ENCODE data around the gene FOXJ3. TPM values are rescaled to one million over a fixed set of nuclear protein-coding genes. Genes with fewer than 3 reads are reported as not detected.

The FOXJ3 gene
- total RNA-seq, 4 donors from 2014 or later: 39.4 to 81.0 (median 56.3) TPM

DNA sequence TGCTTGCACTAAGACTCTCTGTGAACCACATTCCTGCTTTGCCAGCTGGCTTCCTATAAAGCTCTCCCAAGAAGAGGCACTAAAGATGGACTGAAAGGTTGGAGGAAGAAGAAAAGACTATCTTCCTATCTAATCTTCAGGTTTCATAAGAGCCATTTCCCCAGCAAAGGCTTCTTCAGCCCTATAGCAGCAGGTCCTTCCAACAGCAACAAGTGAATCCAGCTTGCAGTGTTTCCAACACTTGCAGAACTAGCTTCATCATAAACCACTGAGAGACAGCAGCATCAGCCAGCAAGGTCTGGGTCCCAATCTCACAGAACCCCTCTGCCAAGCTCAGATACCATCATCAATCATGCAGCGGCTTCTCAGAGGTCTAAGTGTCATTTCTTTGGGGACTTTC lies 28.1 kb downstream of the FOXJ3 start:
- intact Hi-C loops (cut with DNase I; ENCODE audit: low total_unique reads) (no loop called here), in situ Hi-C loops (cut with MboI; ENCODE audit: low sequenced_read_pairs in 4 of 4) (no loop called here)
- Histone ChIP-seq H3K4me1 (peaks cover 6 to 15% of the 10 kb centered on the region in 2 donors), H3K36me3 (no peaks in the 10 kb centered on the region), H3K27ac (no peak overlapping the region), H3K9me3 (no peaks in the 10 kb centered on the region), H3K27me3 (no peaks in the 10 kb centered on the region), H3K4me3 (no peak overlapping the region)
- ATAC-seq (no peak), DNase-seq (no peak)
- TF ChIP-seq, protein P1, sequence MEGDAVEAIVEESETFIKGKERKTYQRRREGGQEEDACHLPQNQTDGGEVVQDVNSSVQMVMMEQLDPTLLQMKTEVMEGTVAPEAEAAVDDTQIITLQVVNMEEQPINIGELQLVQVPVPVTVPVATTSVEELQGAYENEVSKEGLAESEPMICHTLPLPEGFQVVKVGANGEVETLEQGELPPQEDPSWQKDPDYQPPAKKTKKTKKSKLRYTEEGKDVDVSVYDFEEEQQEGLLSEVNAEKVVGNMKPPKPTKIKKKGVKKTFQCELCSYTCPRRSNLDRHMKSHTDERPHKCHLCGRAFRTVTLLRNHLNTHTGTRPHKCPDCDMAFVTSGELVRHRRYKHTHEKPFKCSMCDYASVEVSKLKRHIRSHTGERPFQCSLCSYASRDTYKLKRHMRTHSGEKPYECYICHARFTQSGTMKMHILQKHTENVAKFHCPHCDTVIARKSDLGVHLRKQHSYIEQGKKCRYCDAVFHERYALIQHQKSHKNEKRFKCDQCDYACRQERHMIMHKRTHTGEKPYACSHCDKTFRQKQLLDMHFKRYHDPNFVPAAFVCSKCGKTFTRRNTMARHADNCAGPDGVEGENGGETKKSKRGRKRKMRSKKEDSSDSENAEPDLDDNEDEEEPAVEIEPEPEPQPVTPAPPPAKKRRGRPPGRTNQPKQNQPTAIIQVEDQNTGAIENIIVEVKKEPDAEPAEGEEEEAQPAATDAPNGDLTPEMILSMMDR (IDR thresholded peaks at IDR 0.05 in 4 of 5, conservative IDR thresholded peaks at IDR 0.05 in 1 of 5): no peak
- no peak for TF ChIP-seq POLR2A (IDR thresholded peaks at IDR 0.05)

DNA sequence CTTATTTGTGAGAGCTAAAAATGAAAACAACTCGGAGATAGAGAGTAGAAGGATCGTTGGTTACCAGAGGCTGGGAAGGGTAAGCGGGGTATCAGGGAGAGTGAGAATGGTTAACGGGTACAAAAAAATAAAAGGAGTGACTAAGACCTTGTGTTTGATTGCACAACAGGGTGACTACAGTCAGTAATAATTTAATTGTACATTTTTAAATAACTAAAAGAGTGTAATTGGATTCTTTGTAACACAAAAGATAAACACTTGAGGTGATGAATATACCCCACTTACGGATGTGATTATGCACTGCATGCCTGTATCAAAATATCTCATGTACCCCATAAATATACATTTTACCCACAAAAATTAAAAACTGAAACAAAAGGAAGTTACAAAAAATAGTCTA lies 29.4 kb downstream of the FOXJ3 start:
- H3K4me3 ChIP-seq: no peak overlapping the region
- TF ChIP-seq POLR2A (IDR thresholded peaks at IDR 0.05): no peak
- DNase-seq: no peak
- no peak overlapping the region for H3K27ac ChIP-seq
- ATAC-seq: no peak
- H3K9me3 ChIP-seq: no peaks in the 10 kb centered on the region
- H3K4me1 ChIP-seq: peaks cover 0 to 4% of the 10 kb centered on the region in 2 donors
- H3K27me3 ChIP-seq: no peaks in the 10 kb centered on the region
- H3K36me3 ChIP-seq: peaks cover 0 to 11% of the 10 kb centered on the region in 2 donors
- in situ Hi-C loops (cut with MboI; ENCODE audit: low sequenced_read_pairs in 4 of 4) (no loop called here), intact Hi-C loops (cut with DNase I; ENCODE audit: low total_unique reads) (no loop called here)

DNA sequence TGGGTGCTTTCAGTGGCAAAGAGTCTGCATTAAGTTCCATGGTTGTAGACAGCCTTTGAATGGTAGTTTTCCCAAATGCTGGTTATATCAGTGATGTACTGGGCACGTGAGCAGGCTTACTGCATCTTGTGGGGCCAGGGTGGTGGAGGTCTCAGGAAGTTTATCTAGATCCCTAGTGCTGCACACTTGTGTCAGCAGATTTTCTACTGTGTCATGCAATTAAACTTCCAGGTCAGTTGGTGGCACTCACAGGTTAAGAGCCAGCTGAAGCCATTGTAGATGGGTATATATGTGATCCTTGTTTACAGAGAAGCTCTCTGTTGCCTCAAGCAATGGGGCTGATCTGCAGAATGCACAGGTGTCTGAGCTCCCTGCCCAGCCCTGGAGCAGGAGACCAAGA lies 33.0 kb downstream of the FOXJ3 start:
- TF ChIP-seq, protein P1 (IDR thresholded peaks at IDR 0.05 in 4 of 5, conservative IDR thresholded peaks at IDR 0.05 in 1 of 5): no peak
- H3K9me3 ChIP-seq: no peaks in the 10 kb centered on the region
- no peaks in the 10 kb centered on the region for H3K27me3 ChIP-seq
- H3K4me3 ChIP-seq: no peak overlapping the region
- H3K27ac ChIP-seq: no peak overlapping the region
- DNase-seq (no peak), ATAC-seq (no peak)
- intact Hi-C loops (cut with DNase I; ENCODE audit: low total_unique reads): no loop called here
- no peaks in the 10 kb centered on the region for H3K4me1 ChIP-seq
- peaks cover 0 to 11% of the 10 kb centered on the region in 2 donors for H3K36me3 ChIP-seq
- in situ Hi-C loops (cut with MboI; ENCODE audit: low sequenced_read_pairs in 4 of 4): no loop called here

DNA sequence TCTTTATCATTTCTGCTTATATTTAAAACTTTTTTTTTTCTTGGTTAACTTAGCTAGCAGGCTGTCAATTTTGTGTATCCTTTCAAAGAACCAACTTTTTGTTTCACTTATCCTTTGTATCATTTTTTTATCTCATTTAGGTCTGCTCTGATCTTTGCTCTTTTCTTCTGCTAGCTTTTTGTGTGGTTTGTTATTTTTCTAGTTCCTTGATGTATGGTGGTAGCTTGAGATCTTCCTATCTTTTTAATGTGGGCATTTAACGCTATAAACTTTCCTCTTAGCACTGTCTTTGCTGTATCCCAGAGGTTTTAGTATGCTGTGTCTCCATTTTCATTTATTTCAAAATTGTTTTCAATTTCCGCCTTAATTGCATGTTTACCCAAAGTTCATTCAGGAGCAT lies 36.5 kb downstream of the FOXJ3 start:
- H3K4me1 ChIP-seq: no peaks in the 10 kb centered on the region
- no peaks in the 10 kb centered on the region for H3K9me3 ChIP-seq
- ATAC-seq (no peak), DNase-seq (no peak)
- H3K27me3 ChIP-seq: no peaks in the 10 kb centered on the region
- intact Hi-C loops (cut with DNase I; ENCODE audit: low total_unique reads) (no loop called here), in situ Hi-C loops (cut with MboI; ENCODE audit: low sequenced_read_pairs in 4 of 4) (no loop called here)
- no peak for TF ChIP-seq POLR2A (IDR thresholded peaks at IDR 0.05)
- TF ChIP-seq, protein P1 (IDR thresholded peaks at IDR 0.05 in 4 of 5, conservative IDR thresholded peaks at IDR 0.05 in 1 of 5): no peak
- no peak overlapping the region for H3K4me3 ChIP-seq
- H3K27ac ChIP-seq: no peak overlapping the region
- H3K36me3 ChIP-seq: peaks cover 0 to 11% of the 10 kb centered on the region in 2 donors

DNA sequence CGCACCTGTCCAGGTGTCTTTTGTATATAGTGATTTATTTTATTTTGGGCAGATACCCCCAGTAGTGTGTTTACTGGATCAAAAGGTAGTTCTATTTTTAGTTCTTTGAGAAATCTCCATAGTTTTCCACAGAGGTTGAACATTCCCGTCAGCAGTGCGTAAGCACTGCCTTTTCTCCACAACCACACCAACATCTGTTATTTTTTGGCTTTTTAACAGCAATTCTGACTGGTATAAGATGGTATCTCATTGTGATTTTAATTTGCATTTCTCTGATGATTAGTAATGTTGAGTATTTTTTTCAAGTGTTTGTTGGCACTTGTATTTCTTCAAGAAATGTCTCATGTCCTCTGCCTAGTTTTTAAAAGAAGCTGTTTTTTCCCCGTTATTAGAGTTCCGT lies 39.2 kb downstream of the FOXJ3 start:
- DNase-seq (no peak), ATAC-seq (no peak)
- H3K27ac ChIP-seq: no peak overlapping the region
- H3K27me3 ChIP-seq: no peaks in the 10 kb centered on the region
- H3K36me3 ChIP-seq: peaks cover 0 to under 1% of the 10 kb centered on the region in 2 donors
- H3K9me3 ChIP-seq: no peaks in the 10 kb centered on the region
- H3K4me1 ChIP-seq: no peaks in the 10 kb centered on the region
- no peak overlapping the region for H3K4me3 ChIP-seq
- TF ChIP-seq, protein P1 (IDR thresholded peaks at IDR 0.05 in 4 of 5, conservative IDR thresholded peaks at IDR 0.05 in 1 of 5): no peak
- no peak for TF ChIP-seq POLR2A (IDR thresholded peaks at IDR 0.05)
- intact Hi-C loops (cut with DNase I; ENCODE audit: low total_unique reads) (no loop called here), in situ Hi-C loops (cut with MboI; ENCODE audit: low sequenced_read_pairs in 4 of 4) (no loop called here)
